GM12872 (cell line): Measurements from ENCODE around the gene ZNF562.

Experiments used
- CTCF ChIP-seq: IDR thresholded peaks from 3 replicates; pipeline ENCODE4 v1.5.1; 2011; ENCODE audit warnings: low read depth, mild to moderate bottlenecking, low read length, moderate library complexity; ENCODE audit not compliant: insufficient read depth

The ZNF562 gene

GRCh38 chr19:9700229-9700981 is 25.5 kb upstream of the ZNF562 start:
- TF ChIP-seq CTCF, result no peak

DNA sequence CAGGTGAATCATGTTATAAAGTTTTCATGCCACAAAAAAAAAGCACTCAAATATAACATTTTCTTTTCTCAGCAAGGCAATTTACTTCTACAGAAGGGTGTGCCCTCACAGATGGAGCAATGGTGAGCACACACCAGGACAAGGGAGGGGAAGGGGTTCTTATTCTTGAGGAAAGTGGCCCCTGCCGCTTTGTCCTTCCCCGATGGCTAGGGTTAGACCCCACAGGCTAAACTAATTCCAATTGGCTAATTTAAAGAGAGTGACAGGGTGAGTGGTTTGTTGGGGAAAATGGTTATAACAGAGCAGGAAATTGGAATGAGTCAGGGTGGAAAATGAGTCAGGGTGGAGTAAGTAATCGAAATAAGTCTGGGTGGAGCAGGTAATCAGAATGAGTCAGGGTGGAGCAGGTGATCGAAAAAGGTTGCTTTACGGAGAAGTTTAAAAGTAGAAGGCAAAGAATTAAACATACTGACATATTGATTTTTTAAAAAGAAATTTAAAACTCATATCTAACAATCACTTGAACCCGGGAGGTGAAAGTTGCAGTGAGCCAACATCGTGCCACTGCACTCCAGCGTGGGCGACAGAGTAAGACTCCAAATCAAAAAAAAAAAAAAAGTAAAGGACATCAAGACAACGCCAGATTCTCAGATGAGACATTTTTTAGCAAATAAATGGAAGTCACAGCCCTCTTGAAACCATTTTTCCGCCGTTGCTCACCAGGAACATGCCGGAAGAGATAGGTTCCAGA is 813 bp downstream of the ZNF562 start:
- no peak for TF ChIP-seq CTCF

- no peak for TF ChIP-seq CTCF
Observed at GRCh38 chr19:9672893-9673292, 2.0 kb downstream of the ZNF562 start.

DNA sequence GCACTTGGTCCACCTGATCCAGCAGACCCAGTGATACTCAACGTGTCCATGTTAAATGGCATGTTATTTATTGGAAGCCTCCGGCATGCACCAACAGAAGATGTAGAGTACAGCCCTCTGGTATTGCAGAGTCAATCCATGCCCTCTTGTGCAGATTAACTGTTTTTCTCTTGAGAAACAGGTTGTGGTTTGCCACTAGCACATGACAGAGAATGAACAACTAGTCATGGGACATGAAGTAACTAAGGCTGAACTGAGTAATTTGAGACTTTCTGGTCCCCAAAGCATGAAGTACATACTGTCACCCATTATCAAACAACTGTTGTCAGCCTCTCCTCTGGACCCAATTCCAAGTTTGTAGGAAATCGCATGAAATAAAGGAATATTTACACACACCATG is 3.2 kb downstream of the ZNF562 start:
- TF ChIP-seq CTCF, result no peak

DNA sequence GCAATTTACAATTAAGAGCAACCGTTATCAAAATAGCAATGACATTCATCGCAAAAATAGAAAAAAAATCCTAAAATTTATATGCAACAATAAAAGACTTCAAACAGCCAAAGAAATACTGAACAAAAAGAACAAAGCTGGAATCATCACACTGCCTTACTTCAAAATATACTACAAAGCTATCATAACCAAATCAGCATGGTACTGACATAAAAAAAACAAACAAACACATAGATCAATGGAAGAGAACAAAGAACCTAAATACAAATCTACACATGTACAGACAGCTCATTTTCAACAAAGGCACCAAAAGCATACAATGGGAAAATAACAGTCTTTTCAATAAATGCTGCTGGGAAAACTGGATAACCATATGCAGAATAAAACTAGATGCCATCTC is 6.4 kb downstream of the ZNF562 start:
- TF ChIP-seq CTCF, result no peak

DNA sequence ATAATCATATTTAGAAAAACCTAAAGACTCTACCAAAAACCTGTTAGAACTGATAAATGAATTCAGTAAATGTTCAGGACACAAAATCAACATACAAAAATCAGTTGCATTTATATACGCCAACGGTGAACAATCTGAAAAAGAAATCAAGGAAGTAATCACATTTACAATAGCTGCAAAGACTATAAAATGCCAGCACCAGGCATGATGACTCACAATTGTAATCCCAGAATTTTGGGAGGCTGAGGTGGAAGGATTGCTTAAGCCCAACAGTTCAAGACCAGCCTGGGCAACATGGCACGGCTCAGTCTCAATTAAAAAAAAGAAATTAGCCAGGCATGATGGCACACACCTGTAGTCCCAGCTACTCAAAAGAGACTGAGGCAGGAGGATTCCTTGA is 7.0 kb downstream of the ZNF562 start:
- no peak for TF ChIP-seq CTCF

GRCh38 chr19:9658769-9659168 is 16.1 kb downstream of the ZNF562 start:
- TF ChIP-seq CTCF, result no peak
